Activated gamma-delta T cell treated with Interleukin-2 at 50 U/mL for 16 hours (primary cell): ENCODE data around the gene MPRIP.
"Not testable (repeated sequence)": the region's sequence is repeated elsewhere in the genome, so short reads cannot be mapped to it uniquely, and the experiment has no call there.

ENCODE experiments used
- DNase-seq: peaks from one replicate; pipeline ENCODE4 v3.0.0-alpha.2; 2020

MPRIP gene

GRCh38 chr17:17153709-17154108, 111.5 kb downstream of the MPRIP start:
- no peak for DNase-seq

- no peak for DNase-seq
Measured at GRCh38 chr17:17154556-17154955, 112.3 kb downstream of the MPRIP start.

- no peak for DNase-seq
Measured at GRCh38 chr17:17154981-17155380, 112.7 kb downstream of the MPRIP start.

DNA sequence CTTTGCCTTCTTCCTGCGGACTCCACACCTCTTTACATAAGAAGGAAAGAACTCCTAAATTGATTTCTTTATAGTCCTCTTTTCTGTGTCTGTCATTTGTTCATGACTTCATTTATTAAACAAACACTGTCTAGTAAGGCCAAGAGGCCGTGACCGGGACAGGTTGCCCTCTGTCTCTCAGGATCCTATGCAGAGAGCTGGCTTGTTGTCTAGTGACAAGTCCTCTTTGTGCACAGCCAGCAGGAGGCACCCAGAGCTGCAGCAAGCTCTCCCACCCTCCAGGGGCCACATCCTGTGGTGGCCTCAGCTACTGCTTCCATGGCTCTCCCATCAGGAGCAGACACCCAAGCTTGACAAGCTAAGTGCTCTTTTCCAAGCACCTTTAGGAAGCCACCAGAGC, 113.3 kb downstream of the MPRIP start:
- peak; percentile 17 for DNase-seq

- no peak for DNase-seq
Measured at GRCh38 chr17:17156107-17156506, 113.8 kb downstream of the MPRIP start.

DNA sequence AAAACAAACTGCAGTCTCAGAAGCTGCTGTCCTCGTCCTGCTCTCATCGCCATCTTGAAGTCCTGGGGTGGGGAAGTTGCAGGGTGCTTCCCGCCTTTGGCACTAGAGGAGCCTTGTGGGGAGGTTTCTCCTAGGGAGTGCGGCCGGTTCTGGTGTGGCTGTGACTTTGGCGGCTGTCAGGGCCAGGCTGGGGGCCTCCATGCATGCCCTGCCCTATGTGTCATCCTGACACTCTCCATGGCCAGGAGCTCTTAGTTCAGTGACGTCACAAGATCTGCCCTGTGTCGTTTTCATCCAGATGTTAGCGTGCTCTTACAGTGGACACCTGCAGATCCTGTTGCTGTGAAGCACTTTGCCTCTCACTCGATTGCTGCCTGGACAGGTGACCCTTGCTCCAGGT, 114.3 kb downstream of the MPRIP start:
- DNase-seq, result no peak

DNA sequence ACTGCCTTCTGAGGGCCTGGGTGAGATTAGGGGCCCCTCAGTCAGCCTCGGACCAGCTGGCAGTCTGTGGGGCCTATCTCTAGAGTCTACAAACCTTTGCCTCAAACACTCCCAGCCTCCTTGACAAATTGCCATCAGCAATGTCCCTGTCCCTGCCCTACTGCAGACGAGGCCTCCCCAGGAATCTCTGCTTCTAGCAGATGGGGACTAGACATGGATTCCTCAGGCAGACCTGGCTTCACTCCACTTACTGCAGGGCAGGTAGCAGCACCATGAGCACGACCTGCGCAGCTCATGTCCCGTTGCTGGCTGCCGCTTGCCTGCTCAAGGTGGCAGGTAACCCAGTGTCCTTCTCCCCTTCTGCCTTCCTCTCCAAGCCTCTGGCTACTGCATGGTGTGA, 114.8 kb downstream of the MPRIP start:
- DNase-seq, result no peak

GRCh38 chr17:17158506-17158905, 116.2 kb downstream of the MPRIP start:
- not testable (repeated sequence) for DNase-seq

GRCh38 chr17:17159571-17159970, 117.3 kb downstream of the MPRIP start:
- DNase-seq, result no peak

- DNase-seq, result no peak
Measured at GRCh38 chr17:17161121-17161520, 118.9 kb downstream of the MPRIP start.

GRCh38 chr17:17161759-17162158, 119.5 kb downstream of the MPRIP start:
- DNase-seq, result no peak

- no peak for DNase-seq
Measured at GRCh38 chr17:17164156-17164555, 121.9 kb downstream of the MPRIP start.

GRCh38 chr17:17164676-17165075, 122.4 kb downstream of the MPRIP start:
- DNase-seq, result no peak

GRCh38 chr17:17165666-17166308, 123.5 kb downstream of the MPRIP start:
- no peak for DNase-seq

DNA sequence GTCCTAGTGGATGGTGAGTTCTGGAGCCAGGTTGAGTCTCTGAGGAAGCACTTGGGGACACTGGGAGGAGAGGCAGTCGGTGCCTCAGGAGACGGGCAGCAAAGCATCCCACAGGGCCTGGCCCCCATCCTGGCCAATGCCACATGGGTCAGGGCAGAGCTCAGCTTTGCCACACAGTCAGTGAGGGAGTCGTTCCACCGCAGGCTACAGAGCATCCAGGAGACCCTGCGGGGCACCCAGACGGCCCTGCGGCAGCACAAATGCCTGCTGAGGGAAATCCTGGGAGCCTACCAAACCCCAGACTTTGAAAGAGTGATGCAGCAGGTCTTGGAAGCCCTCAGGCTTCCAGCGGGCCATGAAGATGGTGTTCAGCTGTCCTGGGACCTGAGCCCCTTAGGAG, 124.2 kb downstream of the MPRIP start:
- no peak for DNase-seq

DNA sequence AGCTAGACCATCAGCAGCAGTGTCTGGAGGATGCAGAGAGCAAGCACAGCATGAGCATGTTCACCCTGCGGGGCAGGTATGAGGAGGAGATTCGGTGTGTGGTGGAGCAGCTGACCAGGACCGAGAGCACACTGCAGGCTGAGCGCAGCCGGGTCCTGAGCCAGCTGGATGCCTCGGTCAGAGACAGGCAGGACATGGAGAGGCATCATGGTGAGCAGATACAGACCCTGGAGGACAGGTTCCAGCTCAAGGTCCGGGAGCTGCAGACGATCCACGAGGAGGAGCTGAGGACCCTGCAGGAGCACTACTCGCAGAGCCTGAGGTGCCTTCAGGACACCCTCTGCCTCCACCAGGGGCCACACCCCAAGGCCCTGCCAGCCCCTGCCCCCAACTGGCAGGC, 125.1 kb downstream of the MPRIP start:
- no peak for DNase-seq

- no peak for DNase-seq
Measured at GRCh38 chr17:17167986-17168385, 125.7 kb downstream of the MPRIP start.

- no peak for DNase-seq
Measured at GRCh38 chr17:17168401-17168800, 126.1 kb downstream of the MPRIP start.

- DNase-seq, result no peak
Measured at GRCh38 chr17:17169396-17169795, 127.1 kb downstream of the MPRIP start.

- DNase-seq, result no peak
Measured at GRCh38 chr17:17170346-17170985, 128.2 kb downstream of the MPRIP start.

- no peak for DNase-seq
Measured at GRCh38 chr17:17171186-17171585, 128.9 kb downstream of the MPRIP start.

DNA sequence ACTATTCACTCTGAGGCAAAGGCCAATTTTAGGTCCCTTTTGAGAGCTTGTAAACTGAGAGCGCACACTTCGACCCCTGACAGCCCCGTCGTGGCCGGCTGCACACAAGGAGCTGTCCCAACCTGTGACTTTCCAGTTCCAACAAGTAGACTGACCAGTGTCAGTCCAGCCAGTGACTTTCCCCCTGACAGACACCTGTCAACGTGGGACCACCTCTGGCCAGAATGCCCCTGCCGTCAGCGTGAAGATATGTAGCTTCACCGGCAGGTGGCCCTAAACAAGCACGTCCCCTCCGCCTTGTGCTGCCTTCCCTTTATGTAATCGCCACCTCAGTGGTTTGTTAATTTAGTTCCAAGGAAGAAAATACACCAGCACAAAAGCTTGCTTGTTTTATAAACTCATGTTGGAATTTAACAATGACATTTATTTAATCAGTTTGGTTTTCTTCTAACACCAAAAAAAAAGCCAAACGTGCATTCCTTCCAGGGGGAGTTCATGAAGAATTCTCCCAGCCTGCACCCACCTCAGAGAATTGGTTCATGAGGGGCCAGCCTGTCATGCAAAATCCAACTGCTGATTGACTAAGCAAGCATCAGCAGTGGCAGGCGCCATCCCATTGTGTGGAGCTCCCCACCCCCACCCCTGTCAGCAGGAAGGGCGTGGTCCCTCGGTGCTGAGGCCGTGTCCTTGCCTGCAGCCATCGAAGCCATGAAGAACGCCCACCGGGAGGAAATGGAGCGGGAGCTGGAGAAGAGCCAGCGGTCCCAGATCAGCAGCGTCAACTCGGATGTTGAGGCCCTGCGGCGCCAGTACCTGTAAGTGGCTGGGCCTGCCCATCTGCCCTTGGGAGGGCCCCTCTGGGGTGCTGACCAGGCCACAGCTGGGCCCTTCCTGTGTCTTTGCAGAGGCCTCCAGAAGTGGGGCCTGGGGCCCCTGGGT, 130.0 kb downstream of the MPRIP start:
- no peak for DNase-seq

DNA sequence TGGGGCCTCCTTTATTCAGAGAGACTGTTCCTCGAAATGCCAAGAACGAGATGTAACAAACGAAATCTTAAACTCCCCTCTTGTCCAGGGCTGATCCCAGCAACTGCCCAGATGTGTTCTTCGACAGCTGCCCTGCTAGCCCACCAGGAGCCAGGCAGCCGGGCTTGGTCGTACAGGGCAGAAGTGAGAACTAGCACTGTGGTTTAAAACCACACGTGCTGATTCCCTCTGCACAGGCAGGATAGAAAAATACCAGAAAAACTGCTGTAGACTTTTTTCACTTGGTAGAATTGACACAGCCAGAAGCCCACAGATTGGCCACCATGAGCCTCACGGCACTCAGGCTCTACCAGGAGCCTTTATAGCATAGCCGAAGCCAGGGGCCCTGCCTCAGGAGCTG, 130.7 kb downstream of the MPRIP start:
- no peak for DNase-seq

DNA sequence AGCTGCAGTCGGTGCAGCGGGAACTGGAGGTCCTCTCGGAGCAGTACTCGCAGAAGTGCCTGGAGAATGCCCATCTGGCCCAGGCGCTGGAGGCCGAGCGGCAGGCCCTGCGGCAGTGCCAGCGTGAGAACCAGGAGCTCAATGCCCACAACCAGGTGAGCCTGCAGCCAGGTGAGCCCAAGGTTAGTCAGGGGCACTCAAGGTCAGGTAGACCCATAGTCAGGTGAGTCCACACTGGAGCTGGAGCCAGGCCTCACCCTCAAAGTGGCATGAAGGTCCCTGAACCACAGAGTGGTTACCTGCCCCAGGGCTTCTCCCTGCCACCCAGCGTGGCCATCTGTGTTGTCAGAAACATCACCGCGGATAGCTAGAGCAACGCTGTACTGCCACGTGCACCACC, 131.7 kb downstream of the MPRIP start:
- DNase-seq, result no peak
